ENCODE results near the gene ERC1. TPM values are rescaled to one million over a fixed set of nuclear protein-coding genes. Genes with fewer than 3 reads are reported as not detected.

Gene ERC1
- total and polyA plus RNA-seq, 2 donors (not counting 1 experiment from before 2014, with no cell fraction given) = 19.7 to 34.5 TPM

GRCh38 chr12:1080520-1081223 is 89.6 kb downstream of the ERC1 start:
- no peaks in the 10 kb centered on the region for H3K79me2 ChIP-seq (ENCODE audit: control insufficient read depth, insufficient read depth, low read length)
- H3K9ac ChIP-seq (ENCODE audit: insufficient read depth, low read length) = no peak overlapping the region
- no peaks in the 10 kb centered on the region for H4K20me1 ChIP-seq (ENCODE audit: control insufficient read depth, extremely low read depth, insufficient read depth, low read length)
- TF ChIP-seq EZH2 (IDR thresholded peaks at IDR 0.05; ENCODE audit: low read length, missing control alignments) (no peak), CTCF (conservative IDR thresholded peaks at IDR 0.05 in 1 of 2, IDR thresholded peaks at IDR 0.05 in 1 of 2; ENCODE audit: low read depth in 1 of 2, low read length in 2 of 2) (no peak)
- no peaks in the 10 kb centered on the region for H3K9me3 ChIP-seq (ENCODE audit: control insufficient read depth, insufficient read depth, low read depth, low read length)
- H3K36me3 ChIP-seq (ENCODE audit: control insufficient read depth, insufficient read depth, low read length) = no peaks in the 10 kb centered on the region
- H3K4me1 ChIP-seq (ENCODE audit: control insufficient read depth, extremely low read depth, insufficient read depth, low read length) = no peaks in the 10 kb centered on the region
- no peak overlapping the region for H3K4me3 ChIP-seq (replicated peaks in 1 of 4; ENCODE audit: control extremely low read depth in 1 of 4, insufficient read depth in 1 of 4, low read depth in 3 of 4, low read length in 4 of 4)
- H2AFZ ChIP-seq (ENCODE audit: low read length) = no peak overlapping the region
- H3K4me2 ChIP-seq (ENCODE audit: extremely low read depth, insufficient read depth, low read length) = no peak overlapping the region
- H3K27me3 ChIP-seq (ENCODE audit: control insufficient read depth, insufficient read depth, low read length) = no peaks in the 10 kb centered on the region
- H3K27ac ChIP-seq (ENCODE audit: insufficient read depth, low read length) = no peak overlapping the region
- DNase-seq (ENCODE audit: low read depth in 2 of 2) = no peak

GRCh38 chr12:1083151-1083888 is 92.3 kb downstream of the ERC1 start:
- TF ChIP-seq EZH2 (IDR thresholded peaks at IDR 0.05; ENCODE audit: low read length, missing control alignments) (no peak), CTCF (conservative IDR thresholded peaks at IDR 0.05 in 1 of 2, IDR thresholded peaks at IDR 0.05 in 1 of 2; ENCODE audit: low read depth in 1 of 2, low read length in 2 of 2) (no peak)
- H3K27me3 ChIP-seq (ENCODE audit: control insufficient read depth, insufficient read depth, low read length) = no peaks in the 10 kb centered on the region
- no peak overlapping the region for H3K4me2 ChIP-seq (ENCODE audit: extremely low read depth, insufficient read depth, low read length)
- H3K4me3 ChIP-seq (replicated peaks in 1 of 4; ENCODE audit: control extremely low read depth in 1 of 4, insufficient read depth in 1 of 4, low read depth in 3 of 4, low read length in 4 of 4) = no peak overlapping the region
- H4K20me1 ChIP-seq (ENCODE audit: control insufficient read depth, extremely low read depth, insufficient read depth, low read length) = no peaks in the 10 kb centered on the region
- peak in 1 of 2 donors; percentile 59 for DNase-seq (ENCODE audit: low read depth in 2 of 2)
- H3K9ac ChIP-seq (ENCODE audit: insufficient read depth, low read length) = no peak overlapping the region
- no peaks in the 10 kb centered on the region for H3K4me1 ChIP-seq (ENCODE audit: control insufficient read depth, extremely low read depth, insufficient read depth, low read length)
- H2AFZ ChIP-seq (ENCODE audit: low read length) = no peak overlapping the region
- H3K36me3 ChIP-seq (ENCODE audit: control insufficient read depth, insufficient read depth, low read length) = no peaks in the 10 kb centered on the region
- H3K9me3 ChIP-seq (ENCODE audit: control insufficient read depth, insufficient read depth, low read depth, low read length) = no peaks in the 10 kb centered on the region
- H3K79me2 ChIP-seq (ENCODE audit: control insufficient read depth, insufficient read depth, low read length) = no peaks in the 10 kb centered on the region
- peak overlapping the region; percentile 22 for H3K27ac ChIP-seq (ENCODE audit: insufficient read depth, low read length)

- H3K4me1 ChIP-seq (ENCODE audit: control insufficient read depth, extremely low read depth, insufficient read depth, low read length) = no peaks in the 10 kb centered on the region
- no peak overlapping the region for H3K27ac ChIP-seq (ENCODE audit: insufficient read depth, low read length)
- no peaks in the 10 kb centered on the region for H3K9me3 ChIP-seq (ENCODE audit: control insufficient read depth, insufficient read depth, low read depth, low read length)
- H3K27me3 ChIP-seq (ENCODE audit: control insufficient read depth, insufficient read depth, low read length) = no peaks in the 10 kb centered on the region
- no peak overlapping the region for H3K9ac ChIP-seq (ENCODE audit: insufficient read depth, low read length)
- no peak overlapping the region for H2AFZ ChIP-seq (ENCODE audit: low read length)
- H4K20me1 ChIP-seq (ENCODE audit: control insufficient read depth, extremely low read depth, insufficient read depth, low read length) = no peaks in the 10 kb centered on the region
- TF ChIP-seq EZH2 (IDR thresholded peaks at IDR 0.05; ENCODE audit: low read length, missing control alignments) = no peak
- no peak for TF ChIP-seq CTCF (conservative IDR thresholded peaks at IDR 0.05 in 1 of 2, IDR thresholded peaks at IDR 0.05 in 1 of 2; ENCODE audit: low read depth in 1 of 2, low read length in 2 of 2)
- no peaks in the 10 kb centered on the region for H3K79me2 ChIP-seq (ENCODE audit: control insufficient read depth, insufficient read depth, low read length)
- H3K4me2 ChIP-seq (ENCODE audit: extremely low read depth, insufficient read depth, low read length) = no peak overlapping the region
- H3K4me3 ChIP-seq (replicated peaks in 1 of 4; ENCODE audit: control extremely low read depth in 1 of 4, insufficient read depth in 1 of 4, low read depth in 3 of 4, low read length in 4 of 4) = no peak overlapping the region
- peak; percentile 81 to 86 for DNase-seq (ENCODE audit: low read depth in 2 of 2)
- H3K36me3 ChIP-seq (ENCODE audit: control insufficient read depth, insufficient read depth, low read length) = no peaks in the 10 kb centered on the region
These were observed 92.9 kb downstream of the ERC1 start for GRCh38 chr12:1083889-1084262.
